Small intestine (tissue), 7 donors: ENCODE measurements around the gene TBXAS1. TPM values are rescaled to one million over a fixed set of nuclear protein-coding genes. Genes with fewer than 3 reads are reported as not detected.
A peak's percentile ranks its signal among the peaks of the same experiment; 100 is the strongest.
"Not testable (repeated sequence)": the region's sequence is repeated elsewhere in the genome, so short reads cannot be mapped to it uniquely, and the experiment has no call there.

ENCODE experiments used
- DNase-seq, 2 donors: peaks; one replicate each; pipeline versions ENCODE4 v3.0.0 to v3.0.0-alpha.2; 2013
- FAIRE-seq: peaks from 2 replicates; lab custom pipeline; 2012; peaks lifted over from hg19 to GRCh38; lab: Jason Lieb, UNC
- H3K27ac ChIP-seq, 3 donors: one replicate each; pipeline ENCODE4 v1.5.1; 2013; ENCODE audit warnings: low read length in 2 of 3, mild to moderate bottlenecking in 2 of 3, control low read depth in 1 of 3, inconsistent platforms in 1 of 3, low read depth in 1 of 3, moderate library complexity in 1 of 3
- H3K27me3 ChIP-seq, 3 donors: one replicate each; pipeline ENCODE4 v1.6.1; 2013; ENCODE audit warnings: low read length in 3 of 3, inconsistent platforms in 1 of 3; ENCODE audit not compliant: control insufficient read depth in 3 of 3, insufficient read depth in 3 of 3
- H3K36me3 ChIP-seq, 3 donors: one replicate each; pipeline ENCODE4 v1.6.1; 2013; ENCODE audit warnings: low read length in 3 of 3, inconsistent platforms in 1 of 3, low read depth in 1 of 3, mild to moderate bottlenecking in 1 of 3, moderate library complexity in 1 of 3; ENCODE audit not compliant: control insufficient read depth in 3 of 3, insufficient read depth in 2 of 3
- H3K4me1 ChIP-seq, 3 donors: one replicate each; pipeline ENCODE4 v1.6.1; 2013; ENCODE audit warnings: low read length in 2 of 3, inconsistent platforms in 1 of 3, low read depth in 1 of 3, mild to moderate bottlenecking in 1 of 3, moderate library complexity in 1 of 3; ENCODE audit not compliant: control insufficient read depth in 3 of 3, insufficient read depth in 2 of 3
- H3K4me3 ChIP-seq, 3 donors: one replicate each; pipeline ENCODE4 v1.5.1; 2013; ENCODE audit warnings: low read length in 3 of 3, control low read depth in 1 of 3, inconsistent platforms in 1 of 3, low read depth in 1 of 3, mild to moderate bottlenecking in 1 of 3, moderate library complexity in 1 of 3
- H3K9me3 ChIP-seq, 2 donors: one replicate each; pipeline ENCODE4 v1.6.1; 2013; ENCODE audit warnings: low read depth in 1 of 2, low read length in 1 of 2; ENCODE audit not compliant: control insufficient read depth in 2 of 2, insufficient read depth in 1 of 2
- WGBS, 3 donors: extraction: QIAGEN DNeasy Blood & Tissue Kit; methylation state at CpG; one replicate each; pipeline ENCODE4 v1.1.7; 2013; 5-methylcytosine and 5-hydroxymethylcytosine counted together
- polyA plus RNA-seq, 4 donors: library from polyadenylated mRNA; stranded (reverse) in 3 of 4; unstranded in 1 of 4; fragments of 200-250 nt in 3 of 4; fragments of 120-200 nt in 1 of 4; gene quantifications; one replicate each; pipeline versions ENCODE4 v1.2.1 to v1.2.3, GENCODE V29; 2013
- donor health status: healthy with polysubstance abuse.
- donor health status: control.
- donor health status: control.
- donor health status: Bipolar disorder and iron deficiency.
- donor health status: healthy.

TBXAS1 gene
- polyA plus RNA-seq, 4 donors, result 1.1 to 8.2 (median 7.0) TPM

- DNase-seq, result no peak
- no peak for FAIRE-seq
- Histone ChIP-seq H3K9me3 (no peaks in the 10 kb centered on the region), H3K4me3 (no peak overlapping the region), H3K27me3 (peaks cover 0 to 9% (median 0%) of the 10 kb centered on the region in 3 donors), H3K36me3 (no peaks in the 10 kb centered on the region), H3K4me1 (no peaks in the 10 kb centered on the region), H3K27ac (no peak overlapping the region)
- 91 to 95% (median 92%) methylated on average over 2 of the region's 2 CpGs for WGBS, 3 donors
These were observed 88.8 kb downstream of the TBXAS1 start for GRCh38 chr7:139917851-139918250.

- no peak overlapping the region for H3K4me3 ChIP-seq
- no peak for DNase-seq
- 51 to 76% (median 67%) methylated on average over 6 of the region's 6 CpGs for WGBS, 3 donors
- H3K4me1 ChIP-seq, result no peaks in the 10 kb centered on the region
- H3K9me3 ChIP-seq, result no peaks in the 10 kb centered on the region
- peaks cover 0 to 6% (median 0%) of the 10 kb centered on the region in 3 donors for H3K27me3 ChIP-seq
- FAIRE-seq, result no peak
- peak overlapping the region in 1 of 3 donors; percentile 1 for H3K27ac ChIP-seq
- no peaks in the 10 kb centered on the region for H3K36me3 ChIP-seq
These were observed 89.4 kb downstream of the TBXAS1 start for GRCh38 chr7:139918480-139918879.

- Histone ChIP-seq H3K27me3 (peaks cover 0 to 6% (median 0%) of the 10 kb centered on the region in 3 donors), H3K9me3 (no peaks in the 10 kb centered on the region), H3K36me3 (no peaks in the 10 kb centered on the region), H3K27ac (no peak overlapping the region), H3K4me3 (no peak overlapping the region), H3K4me1 (no peaks in the 10 kb centered on the region)
- no peak for DNase-seq
- FAIRE-seq, result no peak
- 87 to 92% (median 88%) methylated on average over 7 of the region's 7 CpGs for WGBS, 3 donors
These were observed 94.0 kb downstream of the TBXAS1 start for GRCh38 chr7:139923090-139923489.

DNA sequence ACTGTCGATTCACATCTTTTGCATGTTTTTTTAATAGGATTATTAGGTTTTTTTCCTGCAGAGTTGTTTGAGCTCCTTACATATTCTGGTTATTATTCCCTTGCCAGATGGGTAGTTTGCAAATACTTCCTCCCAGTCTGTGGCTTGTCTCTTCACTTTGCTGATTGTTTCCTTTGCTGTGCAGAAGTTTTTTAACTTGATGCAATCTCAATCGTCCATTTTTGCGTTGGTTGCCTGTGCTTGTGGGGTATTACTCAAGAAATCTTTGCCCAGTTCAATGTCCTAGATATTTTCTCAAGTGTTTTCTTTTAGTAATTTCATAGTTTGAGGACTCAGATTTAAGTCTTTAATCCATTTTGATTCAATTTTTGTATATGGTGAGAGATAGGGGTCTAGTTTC, 95.4 kb downstream of the TBXAS1 start:
- FAIRE-seq, result no peak
- no peak for DNase-seq
- Histone ChIP-seq H3K27ac (no peak overlapping the region), H3K4me3 (no peak overlapping the region), H3K9me3 (no peaks in the 10 kb centered on the region), H3K36me3 (no peaks in the 10 kb centered on the region), H3K27me3 (no peaks in the 10 kb centered on the region), H3K4me1 (no peaks in the 10 kb centered on the region)
- 77 to 92% (median 91%) methylated on average over 3 of the region's 3 CpGs for WGBS, 3 donors

- not testable (repeated sequence) for H3K27ac ChIP-seq, H3K36me3 ChIP-seq, FAIRE-seq, H3K4me3 ChIP-seq, H3K9me3 ChIP-seq, DNase-seq, H3K27me3 ChIP-seq, H3K4me1 ChIP-seq
- 85 to 91% (median 90%) methylated on average over 8 of the region's 8 CpGs for WGBS, 3 donors
These were observed 100.2 kb downstream of the TBXAS1 start for GRCh38 chr7:139929221-139929620.

DNA sequence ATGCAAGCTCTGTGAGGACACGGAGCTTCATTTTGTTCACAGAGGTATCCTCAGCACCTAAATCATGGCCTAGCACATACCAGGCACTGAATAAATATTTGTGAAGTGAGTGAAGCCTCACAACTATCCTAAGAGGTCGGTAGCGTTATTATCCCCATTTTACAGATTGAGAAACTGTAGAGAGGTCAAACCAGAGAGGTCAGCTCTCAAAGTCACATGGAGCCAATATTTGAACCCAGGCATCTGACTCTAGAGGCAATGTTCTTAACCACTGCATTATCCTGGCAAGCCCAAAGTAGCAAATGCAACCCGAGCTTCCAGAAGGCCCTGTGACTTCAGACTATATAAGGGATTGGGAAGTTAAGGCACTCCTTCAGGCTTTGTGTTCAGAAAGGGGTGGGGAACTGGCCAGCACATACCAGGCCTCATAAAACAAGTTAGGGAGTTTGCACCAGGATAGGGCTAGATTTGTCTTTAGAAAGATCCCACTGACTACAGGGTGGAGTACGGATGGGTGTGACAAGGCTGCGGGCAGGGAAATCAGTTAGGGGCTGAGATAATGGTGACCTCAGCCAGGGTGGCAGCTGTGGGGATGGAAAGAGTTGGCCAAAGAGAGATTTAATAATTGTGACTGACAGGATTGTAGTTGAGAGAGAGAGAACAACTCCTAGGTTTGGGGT, 101.4 kb downstream of the TBXAS1 start:
- no peak for DNase-seq
- Histone ChIP-seq H3K9me3 (no peaks in the 10 kb centered on the region), H3K27ac (no peak overlapping the region), H3K27me3 (no peaks in the 10 kb centered on the region), H3K4me1 (no peaks in the 10 kb centered on the region), H3K4me3 (no peak overlapping the region), H3K36me3 (no peaks in the 10 kb centered on the region)
- 91 to 92% (median 92%) methylated on average over 6 of the region's 6 CpGs for WGBS, 3 donors
- FAIRE-seq, result no peak

DNA sequence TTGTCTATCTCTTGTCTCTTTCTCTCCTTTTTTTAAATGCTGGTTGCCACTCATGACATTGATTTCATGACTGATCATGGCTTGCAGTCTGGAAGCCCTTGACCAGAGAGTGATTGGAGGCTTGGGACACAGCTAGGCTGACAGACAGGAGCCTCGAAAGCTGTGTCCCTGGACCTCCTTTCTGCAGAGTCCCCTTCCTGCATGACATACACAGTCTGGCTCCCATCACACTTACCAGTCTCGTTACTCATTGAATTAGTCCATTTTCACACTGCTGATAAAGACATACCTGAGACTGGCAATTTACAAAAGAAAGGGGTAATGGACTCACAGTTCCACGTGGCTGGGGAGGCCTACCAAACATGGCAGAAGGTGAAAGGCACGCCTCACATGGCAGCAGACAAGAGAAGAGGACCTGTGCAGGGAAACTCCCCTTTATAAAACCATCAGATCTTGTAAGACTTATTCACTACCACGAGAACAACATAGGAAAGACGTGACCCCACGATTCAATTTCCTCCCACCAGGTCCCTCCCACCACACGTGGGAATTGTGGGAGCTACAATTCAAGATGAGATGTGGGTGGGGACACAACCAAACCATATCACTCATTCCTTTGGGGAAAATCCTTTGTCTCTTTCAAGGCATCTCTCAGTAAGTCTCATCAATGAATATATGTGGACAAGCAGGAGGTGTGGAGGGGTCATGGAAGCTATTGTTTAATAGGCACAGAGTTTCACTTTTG, 102.3 kb downstream of the TBXAS1 start:
- Histone ChIP-seq H3K36me3 (no peaks in the 10 kb centered on the region), H3K4me3 (no peak overlapping the region), H3K27me3 (no peaks in the 10 kb centered on the region), H3K9me3 (no peaks in the 10 kb centered on the region), H3K4me1 (no peaks in the 10 kb centered on the region), H3K27ac (no peak overlapping the region)
- 59 to 75% (median 71%) methylated on average over 8 of the region's 8 CpGs for WGBS, 3 donors
- FAIRE-seq, result no peak
- DNase-seq, result no peak

- Histone ChIP-seq H3K27me3 (no peaks in the 10 kb centered on the region), H3K36me3 (no peaks in the 10 kb centered on the region), H3K27ac (no peak overlapping the region), H3K9me3 (no peaks in the 10 kb centered on the region), H3K4me1 (no peaks in the 10 kb centered on the region), H3K4me3 (no peak overlapping the region)
- DNase-seq (no peak), FAIRE-seq (no peak)
These were observed 103.5 kb downstream of the TBXAS1 start for GRCh38 chr7:139932531-139932930.
